ENCODE data around the gene CCM2L. TPM values are rescaled to one million over a fixed set of nuclear protein-coding genes. Genes with fewer than 3 reads are reported as not detected.

CCM2L gene
- total and polyA plus RNA-seq, 9 of the 15 experiments (the other 6 are each of a cell fraction or from before 2014, with no cell fraction given) = 0.04 TPM; not detected in 8

DNA sequence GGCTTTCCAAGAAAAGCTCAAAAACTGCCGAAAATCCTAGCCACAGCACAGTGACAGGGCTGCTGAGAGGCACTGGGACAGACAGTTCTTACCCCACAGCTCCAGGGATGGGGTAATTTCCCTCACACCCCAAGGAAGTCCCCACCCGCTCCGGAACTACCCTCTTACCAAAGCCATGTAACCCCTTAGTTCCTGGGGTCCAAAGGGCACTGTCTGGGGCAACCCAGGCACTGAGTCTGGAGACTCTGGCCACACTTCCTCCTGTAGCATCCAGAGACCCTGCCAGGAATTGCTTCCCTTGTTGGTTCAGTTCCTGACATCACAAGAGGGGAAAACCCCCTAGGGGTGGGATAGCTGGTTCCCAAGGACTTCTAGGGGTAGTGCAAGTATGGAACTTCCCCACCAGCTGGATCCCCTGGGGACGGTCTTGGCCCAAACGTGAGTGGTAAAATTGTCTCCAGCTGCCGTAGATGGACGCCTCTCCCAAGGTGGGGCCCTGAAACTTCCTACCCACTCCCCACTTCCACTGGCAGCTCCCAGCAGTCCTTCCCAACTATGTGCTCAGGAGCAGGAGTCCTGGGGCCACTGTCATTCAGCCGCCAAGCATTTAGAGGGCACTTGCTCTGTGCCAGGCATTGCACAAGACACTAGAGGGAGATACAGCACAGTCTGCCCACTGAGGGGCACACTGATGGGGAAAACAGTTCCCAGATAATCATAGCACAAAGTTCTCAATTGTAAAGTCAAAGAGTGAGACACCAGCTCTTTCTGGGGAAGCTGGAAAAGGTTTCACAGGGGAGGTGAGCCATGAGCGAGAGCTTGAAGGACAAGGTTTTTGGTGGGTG lies 24.6 kb downstream of the CCM2L start:
- DNase-seq (ENCODE audit: extremely low read depth in 1 of 4, low spot score in 3 of 4) = no peak
- 13% methylated on average over 9 of the region's 9 CpGs for WGBS (ENCODE audit: insufficient coverage, low coverage, missing lambda C conversion rate)
- H3K79me2 ChIP-seq (ENCODE audit: control insufficient read depth, insufficient read depth, low read length) = no peaks in the 10 kb centered on the region
- no peak overlapping the region for H3K9ac ChIP-seq (ENCODE audit: insufficient read depth in 1 of 2, low read depth in 2 of 2, low read length in 2 of 2)
- no peak overlapping the region for H3K4me2 ChIP-seq (ENCODE audit: insufficient read depth, low read length)
- H2AFZ ChIP-seq (ENCODE audit: low read depth, low read length) = no peak overlapping the region
- ATAC-seq = no peak
- no peaks in the 10 kb centered on the region for H4K20me1 ChIP-seq (replicated peaks; ENCODE audit: control insufficient read depth, insufficient read depth, low read length)
- no peaks in the 10 kb centered on the region for H3K36me3 ChIP-seq (ENCODE audit: control insufficient read depth, insufficient read depth, low read length)
- FAIRE-seq = no peak
- TF ChIP-seq CLOCK (CRISPR knock-in tag; IDR thresholded peaks at IDR 0.05; ENCODE audit: borderline replicate concordance) = no peak
- TF ChIP-seq, protein P1, sequence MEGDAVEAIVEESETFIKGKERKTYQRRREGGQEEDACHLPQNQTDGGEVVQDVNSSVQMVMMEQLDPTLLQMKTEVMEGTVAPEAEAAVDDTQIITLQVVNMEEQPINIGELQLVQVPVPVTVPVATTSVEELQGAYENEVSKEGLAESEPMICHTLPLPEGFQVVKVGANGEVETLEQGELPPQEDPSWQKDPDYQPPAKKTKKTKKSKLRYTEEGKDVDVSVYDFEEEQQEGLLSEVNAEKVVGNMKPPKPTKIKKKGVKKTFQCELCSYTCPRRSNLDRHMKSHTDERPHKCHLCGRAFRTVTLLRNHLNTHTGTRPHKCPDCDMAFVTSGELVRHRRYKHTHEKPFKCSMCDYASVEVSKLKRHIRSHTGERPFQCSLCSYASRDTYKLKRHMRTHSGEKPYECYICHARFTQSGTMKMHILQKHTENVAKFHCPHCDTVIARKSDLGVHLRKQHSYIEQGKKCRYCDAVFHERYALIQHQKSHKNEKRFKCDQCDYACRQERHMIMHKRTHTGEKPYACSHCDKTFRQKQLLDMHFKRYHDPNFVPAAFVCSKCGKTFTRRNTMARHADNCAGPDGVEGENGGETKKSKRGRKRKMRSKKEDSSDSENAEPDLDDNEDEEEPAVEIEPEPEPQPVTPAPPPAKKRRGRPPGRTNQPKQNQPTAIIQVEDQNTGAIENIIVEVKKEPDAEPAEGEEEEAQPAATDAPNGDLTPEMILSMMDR (IDR thresholded peaks at IDR 0.05 in 2 of 3, conservative IDR thresholded peaks at IDR 0.05 in 1 of 3; ENCODE audit: insufficient read depth in 2 of 3, low read depth in 1 of 3, low read length in 3 of 3) = peak in 1 of 3 experiments; percentile 21; a peak in 2 of 6 replicates
- no peak overlapping the region for H3K27ac ChIP-seq (ENCODE audit: extremely low read depth, low read depth, low read length)
- H3K9me3 ChIP-seq (replicated peaks; ENCODE audit: control insufficient read depth, insufficient read depth, low read depth, low read length) = no peaks in the 10 kb centered on the region; the same call in 1 of the 2 replicates
- CTCF ChIA-PET (ENCODE audit: low intra/inter-chr PET ratio) = no interaction called here
- no peaks in the 10 kb centered on the region for H3K9me1 ChIP-seq (ENCODE audit: control insufficient read depth, insufficient read depth, low read length)
- intact Hi-C loops (cut with micrococcal nuclease) = loop anchor here (5.0 to 10.0 kb wide), 2 partner anchors 83 to 210 kb away; partner anchors contain the start of gene PDRG1
- in situ Hi-C loops (cut with MboI) = no loop called here
- peaks cover 9 to 11% of the 10 kb centered on the region in 2 experiments; a peak in 4 of 5 replicates for H3K4me1 ChIP-seq (replicated peaks in 1 of 2; ENCODE audit: control insufficient read depth in 2 of 2, insufficient read depth in 2 of 2, low read length in 2 of 2)
- no peak overlapping the region for H3K4me3 ChIP-seq
- BruUV-seq (replicated peaks) = no TSS peak
- H3K27me3 ChIP-seq (ENCODE audit: control insufficient read depth in 2 of 2, insufficient read depth in 2 of 2, low read length in 2 of 2) = peaks cover 6 to 29% of the 10 kb centered on the region in 2 experiments; a peak in 4 of 5 replicates
- POLR2A ChIA-PET = interaction anchor here (0.7 kb wide), 1 partner anchor 30 kb away, joined by 3 read pairs; no protein-coding TSS in a partner anchor

All from K562 (cell line).